CD14-positive monocyte (primary cell): ENCODE data around the gene POLR2C. TPM values are rescaled to one million over a fixed set of nuclear protein-coding genes. Genes with fewer than 3 reads are reported as not detected.
"Not testable (repeated sequence)": the region's sequence is repeated elsewhere in the genome, so short reads cannot be mapped to it uniquely, and the experiment has no call there.

ENCODE experiments used
- DNase-seq, 3 donors: peaks; one replicate each; pipeline ENCODE4 v3.0.0-alpha.2; 2011 to 2022
- H2AFZ ChIP-seq: 2 replicates; pipeline ENCODE4 v1.6.0; 2012; ENCODE audit warnings: mild to moderate bottlenecking, low read depth, low read length, inconsistent platforms; ENCODE audit not compliant: insufficient read depth, poor library complexity, severe bottlenecking
- H3K27ac ChIP-seq, 2 donors: 1 replicate in 1 of 2; 2 replicates in 1 of 2; pipeline ENCODE4 v1.5.1; 2012 to 2013; ENCODE audit warnings: low read length in 2 of 2, control low read depth in 1 of 2, inconsistent platforms in 1 of 2, low read depth in 1 of 2, mild to moderate bottlenecking in 1 of 2
- H3K27me3 ChIP-seq, 2 donors: one replicate each; pipeline versions ENCODE4 v1.6.0 to v1.6.1; 2011 to 2013; ENCODE audit warnings: low read length in 2 of 2; ENCODE audit not compliant: control insufficient read depth in 2 of 2, insufficient read depth in 2 of 2
- H3K36me3 ChIP-seq, 2 donors: replicated peaks in 1 of 2; 1 replicate in 1 of 2; 2 replicates in 1 of 2; pipeline versions ENCODE4 v1.5.1 to v1.6.1; 2012 to 2013; ENCODE audit warnings: low read length in 2 of 2, control low read depth in 1 of 2, inconsistent platforms in 1 of 2, mild to moderate bottlenecking in 1 of 2; ENCODE audit not compliant: insufficient read depth in 2 of 2, control insufficient read depth in 1 of 2
- H3K4me1 ChIP-seq, 2 donors: 1 replicate in 1 of 2; 2 replicates in 1 of 2; pipeline versions ENCODE4 v1.5.1 to v1.6.1; 2012 to 2013; ENCODE audit warnings: low read length in 2 of 2, control low read depth in 1 of 2, inconsistent platforms in 1 of 2, mild to moderate bottlenecking in 1 of 2, moderate library complexity in 1 of 2; ENCODE audit not compliant: insufficient read depth in 2 of 2, control insufficient read depth in 1 of 2
- H3K4me2 ChIP-seq: replicated peaks from 2 replicates; pipeline ENCODE3; 2012; ENCODE audit warnings: low read length, moderate library complexity, mild to moderate bottlenecking; ENCODE audit not compliant: poor library complexity, severe bottlenecking; ENCODE audit errors: extremely low read depth
- H3K4me3 ChIP-seq, 3 experiments: fragments of 200-600 bp in 1 of 3; sonication (generic) in 1 of 3; replicated peaks in 1 of 3; 1 replicate in 2 of 3; 2 replicates in 1 of 3; pipeline ENCODE4 v1.5.1; 2011 to 2013; ENCODE audit warnings: low read length in 3 of 3, mild to moderate bottlenecking in 3 of 3, control low read depth in 2 of 3, low read depth in 2 of 3, inconsistent platforms in 1 of 3, moderate library complexity in 1 of 3
- H3K79me2 ChIP-seq: 2 replicates; pipeline ENCODE4 v1.6.0; 2012; ENCODE audit warnings: mild to moderate bottlenecking, control low read depth, inconsistent platforms, low read length, moderate library complexity; ENCODE audit not compliant: insufficient read depth
- H3K9ac ChIP-seq: 2 replicates; pipeline ENCODE4 v1.6.0; 2017; ENCODE audit warnings: low read length, mild to moderate bottlenecking; ENCODE audit not compliant: insufficient read depth, poor library complexity, severe bottlenecking
- H3K9me3 ChIP-seq, 2 donors: replicated peaks in 1 of 2; 1 replicate in 1 of 2; 2 replicates in 1 of 2; pipeline versions ENCODE4 v1.5.1 to v1.6.1; 2012 to 2013; ENCODE audit warnings: low read length in 2 of 2, control low read depth in 1 of 2; ENCODE audit not compliant: control insufficient read depth in 1 of 2, insufficient read depth in 1 of 2
- H4K20me1 ChIP-seq: 2 replicates; pipeline ENCODE4 v1.6.0; 2012; ENCODE audit warnings: mild to moderate bottlenecking, low read length, control low read depth, moderate library complexity; ENCODE audit not compliant: insufficient read depth
- H3K27ac Mint-ChIP-seq, 7 donors: one replicate each; pipeline ENCODE4 v1.8.0; 2020; ENCODE audit warnings: mild to moderate bottlenecking in 7 of 7, mixed read lengths in 7 of 7, moderate library complexity in 6 of 7, inconsistent platforms in 2 of 7
- H3K27me3 Mint-ChIP-seq, 3 donors: one replicate each; pipeline ENCODE4 v1.8.0; 2021 to 2022; ENCODE audit warnings: low read depth in 3 of 3, mild to moderate bottlenecking in 3 of 3, mixed read lengths in 3 of 3, moderate library complexity in 3 of 3, inconsistent platforms in 1 of 3
- H3K36me3 Mint-ChIP-seq, 2 donors: one replicate each; pipeline ENCODE4 v1.8.0; 2020; ENCODE audit warnings: mixed read lengths in 2 of 2, inconsistent platforms in 1 of 2, mild to moderate bottlenecking in 1 of 2
- H3K4me1 Mint-ChIP-seq: one replicate; pipeline ENCODE4 v1.8.0; 2020; ENCODE audit warnings: mild to moderate bottlenecking, mixed read lengths
- H3K4me3 Mint-ChIP-seq, 2 donors: one replicate each; pipeline ENCODE4 v1.8.0; 2020; ENCODE audit warnings: mild to moderate bottlenecking in 2 of 2, mixed read lengths in 2 of 2, moderate library complexity in 1 of 2
- H3K9me3 Mint-ChIP-seq, 7 donors: one replicate each; pipeline ENCODE4 v1.8.0; 2020 to 2022; ENCODE audit warnings: mixed read lengths in 7 of 7, mild to moderate bottlenecking in 6 of 7, moderate library complexity in 6 of 7, inconsistent platforms in 2 of 7
- CTCF ChIP-seq: fragments of 200-600 bp; IDR thresholded peaks from one replicate; pipeline ENCODE4 v1.8.0; 2022; ENCODE audit warnings: antibody characterized with exemption, mild to moderate bottlenecking
- WGBS: methylation state at CpG from one replicate; pipeline ENCODE4 v1.1.5; 2013; ENCODE audit warnings: missing lambda C conversion rate; ENCODE audit not compliant: insufficient coverage; 5-methylcytosine and 5-hydroxymethylcytosine counted together
- intact Hi-C, 2 donors: fragments of 100-400 bp; cut with micrococcal nuclease; formaldehyde crosslinking; loops; one replicate each; pipeline versions ENCODE4 v1.15.0 to v1.15.1; 2023
- polyA plus RNA-seq, 3 donors: library from polyadenylated mRNA; depleted of rRNA in 1 of 3; unstranded in 2 of 3; stranded (reverse) in 1 of 3; fragments of 300-500 nt in 2 of 3; fragments of >200 nt in 1 of 3; fragmentation: Illumina TruSeq in 2 of 3; gene quantifications; 1 replicate in 2 of 3; 2 replicates in 1 of 3; pipeline ENCODE4 v1.2.3, GENCODE V29; 2012 to 2021

The POLR2C gene
- polyA plus RNA-seq, 3 donors, result 22.6 to 51.3 (median 24.4) TPM

GRCh38 chr16:57434003-57434402, 28.5 kb upstream of the POLR2C start:
- no peaks in the 10 kb centered on the region for H4K20me1 ChIP-seq
- no peaks in the 10 kb centered on the region for H3K79me2 ChIP-seq
- Mint-ChIP-seq H3K9me3 (no peaks in the 10 kb centered on the region), H3K4me1 (no peaks in the 10 kb centered on the region), H3K4me3 (no peak overlapping the region), H3K27ac (no peak overlapping the region), H3K36me3 (peaks cover 82 to 95% of the 10 kb centered on the region in 2 donors), H3K27me3 (no peaks in the 10 kb centered on the region)
- WGBS, result 100% methylated on average over 1 of the region's 2 CpGs
- no peaks in the 10 kb centered on the region for H3K9me3 ChIP-seq
- no peak overlapping the region for H2AFZ ChIP-seq
- H3K4me3 ChIP-seq, result no peak overlapping the region
- no peaks in the 10 kb centered on the region for H3K4me1 ChIP-seq
- TF ChIP-seq CTCF, result no peak
- H3K27me3 ChIP-seq, result no peaks in the 10 kb centered on the region
- H3K4me2 ChIP-seq, result no peak overlapping the region
- H3K36me3 ChIP-seq, result peaks cover 83 to 98% of the 10 kb centered on the region in 2 donors
- intact Hi-C loops, result no loop called here
- H3K9ac ChIP-seq, result no peak overlapping the region
- no peak overlapping the region for H3K27ac ChIP-seq
- no peak for DNase-seq

DNA sequence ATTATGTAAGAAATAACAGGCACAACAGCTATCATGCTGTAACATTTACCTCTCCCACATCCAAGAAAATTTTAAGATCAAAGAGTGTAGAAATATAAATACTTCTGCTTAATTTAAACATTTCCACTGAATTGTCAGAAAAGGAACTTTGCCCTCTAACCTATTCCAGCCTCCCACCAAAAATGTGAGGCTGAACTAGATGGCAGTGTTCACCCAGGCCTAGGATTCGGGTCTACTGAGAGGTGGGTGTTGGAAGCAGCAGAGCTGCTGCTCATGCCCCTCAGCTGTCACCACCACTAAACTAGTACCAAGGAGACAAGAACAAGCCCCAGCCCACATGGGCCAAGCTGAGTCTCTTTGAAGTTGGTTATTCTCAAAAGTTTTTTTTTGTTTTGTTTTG, 26.6 kb upstream of the POLR2C start:
- H3K9me3 Mint-ChIP-seq, result peaks cover 11 to 14% (median 12%) of the 10 kb centered on the region in 7 donors
- no peak for TF ChIP-seq CTCF
- Histone ChIP-seq H3K4me2 (no peak overlapping the region), H3K36me3 (peaks cover 84 to 99% of the 10 kb centered on the region in 2 donors), H3K27me3 (no peaks in the 10 kb centered on the region), H3K27ac (no peak overlapping the region), H3K9ac (no peak overlapping the region), H3K4me3 (no peak overlapping the region), H3K9me3 (peaks cover 12 to 16% of the 10 kb centered on the region in 2 donors), H3K79me2 (no peaks in the 10 kb centered on the region), H3K4me1 (no peaks in the 10 kb centered on the region), H2AFZ (no peak overlapping the region), H4K20me1 (no peaks in the 10 kb centered on the region)
- H3K4me3 Mint-ChIP-seq, result no peak overlapping the region
- H3K4me1 Mint-ChIP-seq, result no peaks in the 10 kb centered on the region
- peaks cover 85 to 95% of the 10 kb centered on the region in 2 donors for H3K36me3 Mint-ChIP-seq
- no CpG with 5 or more reads among the region's 1 CpG for WGBS
- no peak for DNase-seq
- intact Hi-C loops, result no loop called here
- H3K27me3 Mint-ChIP-seq, result no peaks in the 10 kb centered on the region
- no peak overlapping the region for H3K27ac Mint-ChIP-seq

DNA sequence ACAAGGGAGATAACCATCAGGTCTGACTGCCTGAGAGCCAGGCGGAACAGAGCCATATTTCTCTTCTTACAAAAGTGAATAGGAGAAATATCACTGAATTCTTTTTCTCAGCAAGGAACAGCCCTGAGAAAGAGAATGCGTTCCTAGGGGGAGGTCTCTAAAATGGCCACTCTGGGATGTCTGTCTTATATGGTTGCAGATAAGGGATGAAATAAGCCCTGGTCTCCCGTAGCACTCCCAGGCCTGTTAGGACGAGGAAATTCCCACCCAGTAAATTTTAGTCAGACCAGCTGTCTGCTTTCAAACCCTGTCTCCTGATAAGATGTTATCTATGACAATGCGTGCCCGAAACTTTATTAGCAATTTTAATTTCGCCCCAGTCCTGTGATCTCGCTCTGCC, 22.5 kb upstream of the POLR2C start:
- H3K9me3 Mint-ChIP-seq, result peaks cover 12 to 18% (median 15%) of the 10 kb centered on the region in 7 donors
- not testable (repeated sequence) for H3K9ac ChIP-seq, H3K27me3 ChIP-seq, H3K4me3 Mint-ChIP-seq, H3K27me3 Mint-ChIP-seq, H3K4me2 ChIP-seq, H4K20me1 ChIP-seq, H3K27ac Mint-ChIP-seq, H3K4me3 ChIP-seq, H3K27ac ChIP-seq, H2AFZ ChIP-seq, H3K4me1 Mint-ChIP-seq, DNase-seq, H3K4me1 ChIP-seq
- Histone ChIP-seq H3K36me3 (peaks cover 45 to 74% of the 10 kb centered on the region in 2 donors), H3K9me3 (peaks cover 13 to 25% of the 10 kb centered on the region in 2 donors), H3K79me2 (peaks cover 25% of the 10 kb centered on the region)
- H3K36me3 Mint-ChIP-seq, result peaks cover 57 to 65% of the 10 kb centered on the region in 2 donors
- WGBS, result 100% methylated on average over 4 of the region's 8 CpGs
- intact Hi-C loops, result loop anchor here in 1 of 2 donors (10.0 kb wide), 1 partner anchor 255 kb away; the partner anchor contains the start of genes PSME3IP1 and RSPRY1
